ENCODE results near the gene ADIPOR2. TPM values are rescaled to one million over a fixed set of nuclear protein-coding genes. Genes with fewer than 3 reads are reported as not detected.

ADIPOR2 gene
- total RNA-seq, 1 experiment from 2014 or later: 26.5 TPM

DNA sequence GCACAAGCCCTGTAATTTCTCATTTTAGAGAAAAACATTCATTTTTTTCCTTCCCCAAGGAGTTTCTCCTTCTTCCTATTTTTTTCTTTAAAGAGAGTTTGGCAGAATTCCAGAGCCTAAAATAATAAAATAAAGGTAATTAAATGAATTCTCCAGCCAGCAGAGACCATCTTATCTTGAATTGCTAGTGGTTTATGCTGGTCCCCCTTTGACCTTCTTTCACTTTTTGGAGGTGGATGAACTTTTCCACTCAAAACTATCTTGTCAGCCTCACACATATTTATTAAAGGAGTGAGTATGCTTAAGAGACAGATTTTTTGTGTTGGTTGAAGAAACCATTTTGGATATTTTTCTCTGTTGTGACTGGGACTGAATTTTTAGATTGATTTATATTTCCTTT lies 47.6 kb downstream of the ADIPOR2 start:
- Histone ChIP-seq H3K4me1 (ENCODE audit: insufficient read depth, low read length) (peaks cover 8% of the 10 kb centered on the region; the same call in 1 of the 2 replicates), H3F3A (ENCODE audit: low read length, unreplicated experiment) (no peaks in the 10 kb centered on the region), H3K9ac (ENCODE audit: low read length) (no peak overlapping the region), H2AFZ (ENCODE audit: low read length) (no peak overlapping the region), H3K79me2 (ENCODE audit: low read length) (peaks cover 69% of the 10 kb centered on the region), H3K4me3 (ENCODE audit: low read length) (no peak overlapping the region), H3K9me3 (ENCODE audit: low read length) (no peaks in the 10 kb centered on the region), H4K20me1 (ENCODE audit: low read length) (no peaks in the 10 kb centered on the region), H3K27ac (ENCODE audit: low read length) (no peak overlapping the region), H3K27me3 (ENCODE audit: low read length) (no peaks in the 10 kb centered on the region), H3K36me3 (ENCODE audit: low read depth, low read length) (no peaks in the 10 kb centered on the region), H3K9me2 (replicated peaks; ENCODE audit: low read length) (no peaks in the 10 kb centered on the region), H3K4me2 (ENCODE audit: low read length) (no peak overlapping the region)
- DNase-seq (no peak), ATAC-seq (no peak)
- ChIA-PET CTCF (no interaction called here), POLR2A (ENCODE audit: unreplicated experiment) (no interaction called here)
- intact Hi-C loops (cut with micrococcal nuclease): no loop called here
- BruUV-seq (replicated peaks): no TSS peak
- TF ChIP-seq EZH2 (IDR thresholded peaks at IDR 0.05; ENCODE audit: low read length, unreplicated experiment): no peak
- TF ChIP-seq, protein P1, sequence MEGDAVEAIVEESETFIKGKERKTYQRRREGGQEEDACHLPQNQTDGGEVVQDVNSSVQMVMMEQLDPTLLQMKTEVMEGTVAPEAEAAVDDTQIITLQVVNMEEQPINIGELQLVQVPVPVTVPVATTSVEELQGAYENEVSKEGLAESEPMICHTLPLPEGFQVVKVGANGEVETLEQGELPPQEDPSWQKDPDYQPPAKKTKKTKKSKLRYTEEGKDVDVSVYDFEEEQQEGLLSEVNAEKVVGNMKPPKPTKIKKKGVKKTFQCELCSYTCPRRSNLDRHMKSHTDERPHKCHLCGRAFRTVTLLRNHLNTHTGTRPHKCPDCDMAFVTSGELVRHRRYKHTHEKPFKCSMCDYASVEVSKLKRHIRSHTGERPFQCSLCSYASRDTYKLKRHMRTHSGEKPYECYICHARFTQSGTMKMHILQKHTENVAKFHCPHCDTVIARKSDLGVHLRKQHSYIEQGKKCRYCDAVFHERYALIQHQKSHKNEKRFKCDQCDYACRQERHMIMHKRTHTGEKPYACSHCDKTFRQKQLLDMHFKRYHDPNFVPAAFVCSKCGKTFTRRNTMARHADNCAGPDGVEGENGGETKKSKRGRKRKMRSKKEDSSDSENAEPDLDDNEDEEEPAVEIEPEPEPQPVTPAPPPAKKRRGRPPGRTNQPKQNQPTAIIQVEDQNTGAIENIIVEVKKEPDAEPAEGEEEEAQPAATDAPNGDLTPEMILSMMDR (conservative IDR thresholded peaks at IDR 0.05; ENCODE audit: low read depth, low read length): no peak
- TF ChIP-seq EZH2phosphoT487 (IDR thresholded peaks at IDR 0.05; ENCODE audit: borderline replicate concordance, low read length): no peak

DNA sequence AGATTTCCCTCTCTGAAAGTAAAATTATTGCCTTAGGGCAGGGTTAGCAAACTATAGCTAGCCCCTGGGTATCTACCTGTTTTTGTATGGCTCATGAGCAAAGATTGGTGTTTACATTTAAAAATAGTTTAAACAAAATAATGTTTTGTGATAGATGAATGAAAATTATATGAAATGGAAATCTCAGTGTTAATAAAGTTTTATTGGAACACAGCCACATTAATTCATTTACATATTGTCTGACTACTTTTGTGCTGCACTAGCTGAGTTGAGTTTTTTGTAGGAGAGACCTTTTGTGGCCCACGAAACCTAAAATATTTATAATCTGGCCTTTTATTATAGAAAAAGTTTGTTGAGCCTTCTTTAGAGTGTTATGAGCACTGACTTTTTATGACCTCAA lies 48.5 kb downstream of the ADIPOR2 start:
- Histone ChIP-seq H4K20me1 (ENCODE audit: low read length) (no peaks in the 10 kb centered on the region), H3K79me2 (ENCODE audit: low read length) (peaks cover 69% of the 10 kb centered on the region), H3K4me2 (ENCODE audit: low read length) (no peak overlapping the region), H3F3A (ENCODE audit: low read length, unreplicated experiment) (no peaks in the 10 kb centered on the region), H3K9me3 (ENCODE audit: low read length) (no peaks in the 10 kb centered on the region), H3K27me3 (ENCODE audit: low read length) (no peaks in the 10 kb centered on the region), H3K4me3 (ENCODE audit: low read length) (no peak overlapping the region), H3K9ac (ENCODE audit: low read length) (no peak overlapping the region), H3K27ac (ENCODE audit: low read length) (no peak overlapping the region), H3K9me2 (replicated peaks; ENCODE audit: low read length) (no peaks in the 10 kb centered on the region), H3K4me1 (ENCODE audit: insufficient read depth, low read length) (peaks cover 8% of the 10 kb centered on the region; the same call in 1 of the 2 replicates), H3K36me3 (ENCODE audit: low read depth, low read length) (no peaks in the 10 kb centered on the region), H2AFZ (ENCODE audit: low read length) (no peak overlapping the region)
- CTCF ChIA-PET: no interaction called here
- DNase-seq (no peak), ATAC-seq (no peak)
- TF ChIP-seq, protein P1 (conservative IDR thresholded peaks at IDR 0.05; ENCODE audit: low read depth, low read length): no peak
- TF ChIP-seq EZH2phosphoT487 (IDR thresholded peaks at IDR 0.05; ENCODE audit: borderline replicate concordance, low read length): no peak
- no peak for TF ChIP-seq EZH2 (IDR thresholded peaks at IDR 0.05; ENCODE audit: low read length, unreplicated experiment)
- no TSS peak for BruUV-seq (replicated peaks)
- POLR2A ChIA-PET (ENCODE audit: unreplicated experiment): no interaction called here
- intact Hi-C loops (cut with micrococcal nuclease): no loop called here

GRCh38 chr12:1740161-1740948 lies 49.5 kb downstream of the ADIPOR2 start:
- intact Hi-C loops (cut with micrococcal nuclease): no loop called here
- H2AFZ ChIP-seq (ENCODE audit: low read length): no peak overlapping the region
- BruUV-seq (replicated peaks): no TSS peak
- peaks cover 69% of the 10 kb centered on the region for H3K79me2 ChIP-seq (ENCODE audit: low read length)
- no peak overlapping the region for H3K4me2 ChIP-seq (ENCODE audit: low read length)
- H3K9me3 ChIP-seq (ENCODE audit: low read length): no peaks in the 10 kb centered on the region
- TF ChIP-seq, protein P1 (conservative IDR thresholded peaks at IDR 0.05; ENCODE audit: low read depth, low read length): no peak
- no peak overlapping the region for H3K9ac ChIP-seq (ENCODE audit: low read length)
- CTCF ChIA-PET: no interaction called here
- no peaks in the 10 kb centered on the region for H3K27me3 ChIP-seq (ENCODE audit: low read length)
- peaks cover 8% of the 10 kb centered on the region; the same call in 1 of the 2 replicates for H3K4me1 ChIP-seq (ENCODE audit: insufficient read depth, low read length)
- DNase-seq (peak; percentile 10), ATAC-seq (peak; percentile 37; the same call in 1 of the 2 replicates)
- no peaks in the 10 kb centered on the region for H3K9me2 ChIP-seq (replicated peaks; ENCODE audit: low read length)
- no peaks in the 10 kb centered on the region for H4K20me1 ChIP-seq (ENCODE audit: low read length)
- POLR2A ChIA-PET (ENCODE audit: unreplicated experiment): no interaction called here
- H3F3A ChIP-seq (ENCODE audit: low read length, unreplicated experiment): no peaks in the 10 kb centered on the region
- peak overlapping the region; percentile 12; the same call in 1 of the 2 replicates for H3K27ac ChIP-seq (ENCODE audit: low read length)
- no peak overlapping the region for H3K4me3 ChIP-seq (ENCODE audit: low read length)
- H3K36me3 ChIP-seq (ENCODE audit: low read depth, low read length): peaks cover 6% of the 10 kb centered on the region; the same call in 1 of the 2 replicates

Data from PC-3 (cell line).